GM18511 (cell line): ENCODE data around the gene IL1RL2.

Experiments
- ATAC-seq: cut with Tn5 transposase; IDR thresholded peaks from one replicate; pipeline ENCODE4 v1.9.1; 2021; ENCODE audit warnings: mild to moderate bottlenecking, moderate library complexity; ENCODE audit not compliant: unreplicated experiment

IL1RL2 gene

DNA sequence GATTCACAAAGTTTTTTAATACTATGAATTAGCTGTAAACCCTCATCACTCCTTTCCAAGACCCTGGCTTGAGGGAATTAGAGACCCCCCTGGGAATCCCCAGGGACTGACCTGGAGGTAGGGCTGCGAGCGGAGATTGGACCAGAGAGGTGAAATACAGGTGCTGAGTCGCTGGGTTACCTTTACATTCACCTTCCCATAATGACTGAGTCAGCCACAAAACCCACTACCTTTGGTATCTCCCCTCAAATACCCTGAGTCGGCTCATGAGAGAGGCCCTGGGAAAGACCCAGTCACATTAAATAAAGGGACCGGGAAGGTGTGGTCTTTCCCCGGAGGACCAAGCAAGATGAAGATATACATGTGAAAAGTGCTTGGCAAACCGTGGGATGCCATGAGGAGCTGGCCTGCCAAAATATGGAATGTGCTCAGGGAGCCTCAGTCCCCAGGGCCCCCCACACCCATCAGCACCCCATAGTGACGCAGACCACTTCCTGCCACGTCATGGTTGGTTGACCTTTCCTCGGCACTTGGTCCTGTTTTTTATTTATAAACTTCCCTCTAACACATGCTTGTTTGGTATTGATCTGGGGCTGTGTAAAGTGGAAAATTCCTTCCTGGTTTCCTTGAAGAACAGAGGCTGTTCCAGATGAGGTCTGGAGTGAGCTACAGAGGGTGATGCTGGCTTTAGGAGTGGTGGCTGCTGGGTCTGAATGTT is 51.4 kb downstream of the IL1RL2 start:
- no peak for ATAC-seq

DNA sequence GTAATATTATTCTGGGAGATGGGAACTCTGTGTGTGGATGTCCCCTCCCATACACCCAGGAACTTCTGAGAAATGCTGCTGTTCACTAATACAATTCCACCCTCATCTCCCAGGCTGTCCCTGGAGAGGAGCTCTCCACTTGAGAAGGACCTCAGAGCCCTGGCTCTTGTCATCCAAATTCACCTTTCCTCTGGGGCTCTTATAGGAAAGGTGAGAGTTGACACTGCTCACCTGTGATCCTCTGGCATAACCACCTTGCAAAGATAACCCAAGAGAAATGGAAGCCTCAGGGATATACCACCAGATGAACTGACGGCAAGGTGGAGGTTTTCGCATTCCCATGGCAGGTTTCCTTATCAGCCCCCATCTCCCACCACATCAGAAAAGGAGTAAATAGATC is 52.0 kb downstream of the IL1RL2 start:
- no peak for ATAC-seq

DNA sequence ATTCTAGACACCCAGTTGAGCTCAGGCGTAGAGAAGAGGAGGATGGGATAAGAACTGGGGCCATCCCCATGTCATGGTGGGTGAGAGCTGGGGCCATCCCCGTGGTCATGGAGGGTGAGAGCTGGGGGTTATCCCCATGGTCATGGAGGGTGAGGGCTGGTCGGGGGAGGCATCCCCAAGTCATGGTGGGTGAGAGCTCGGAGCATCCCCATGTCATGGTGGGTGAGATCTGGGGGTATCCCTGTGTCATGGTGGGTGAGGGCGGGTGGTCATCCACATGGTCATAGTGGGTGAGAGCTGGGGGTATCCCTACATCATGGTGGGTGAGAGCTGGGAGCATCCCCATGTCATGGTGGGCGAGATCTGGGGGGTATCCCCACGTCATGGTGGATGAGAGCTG is 52.5 kb downstream of the IL1RL2 start:
- ATAC-seq = no peak

DNA sequence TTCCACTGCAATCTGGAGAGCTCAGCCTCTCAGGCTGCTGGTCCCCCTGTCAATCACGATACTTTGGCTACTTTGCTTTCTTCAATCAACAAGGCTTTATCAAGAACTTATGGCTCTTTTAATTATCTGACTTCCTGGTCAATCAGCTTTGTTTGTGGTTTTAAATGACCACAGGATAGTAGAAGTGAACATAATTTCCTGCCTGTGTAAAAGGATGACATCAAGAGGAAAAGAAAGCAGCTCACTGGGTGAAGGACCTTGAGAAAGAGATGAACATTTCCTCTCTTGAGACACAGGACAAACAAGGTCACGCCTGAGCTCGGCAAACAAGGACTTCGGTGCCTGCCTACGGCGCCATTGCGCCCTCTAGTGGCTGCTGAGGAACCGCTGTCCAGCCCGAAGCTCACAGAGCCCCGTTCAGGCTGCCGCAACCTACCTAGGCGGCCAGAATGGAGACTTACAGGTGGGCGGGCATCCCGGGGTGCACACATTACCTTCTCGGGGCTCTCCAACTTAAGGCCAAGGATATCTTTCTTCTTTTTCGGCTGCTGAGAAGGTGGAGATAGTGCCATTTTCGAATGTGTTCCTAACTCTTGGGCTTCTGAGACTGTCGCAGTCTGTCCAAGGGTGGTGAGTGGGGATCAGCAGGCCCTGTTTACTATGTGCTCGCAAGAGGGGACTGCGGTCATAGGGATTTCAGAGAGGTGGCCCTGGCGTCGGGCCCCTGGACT is 54.0 kb downstream of the IL1RL2 start:
- peak; percentile 93 for ATAC-seq

DNA sequence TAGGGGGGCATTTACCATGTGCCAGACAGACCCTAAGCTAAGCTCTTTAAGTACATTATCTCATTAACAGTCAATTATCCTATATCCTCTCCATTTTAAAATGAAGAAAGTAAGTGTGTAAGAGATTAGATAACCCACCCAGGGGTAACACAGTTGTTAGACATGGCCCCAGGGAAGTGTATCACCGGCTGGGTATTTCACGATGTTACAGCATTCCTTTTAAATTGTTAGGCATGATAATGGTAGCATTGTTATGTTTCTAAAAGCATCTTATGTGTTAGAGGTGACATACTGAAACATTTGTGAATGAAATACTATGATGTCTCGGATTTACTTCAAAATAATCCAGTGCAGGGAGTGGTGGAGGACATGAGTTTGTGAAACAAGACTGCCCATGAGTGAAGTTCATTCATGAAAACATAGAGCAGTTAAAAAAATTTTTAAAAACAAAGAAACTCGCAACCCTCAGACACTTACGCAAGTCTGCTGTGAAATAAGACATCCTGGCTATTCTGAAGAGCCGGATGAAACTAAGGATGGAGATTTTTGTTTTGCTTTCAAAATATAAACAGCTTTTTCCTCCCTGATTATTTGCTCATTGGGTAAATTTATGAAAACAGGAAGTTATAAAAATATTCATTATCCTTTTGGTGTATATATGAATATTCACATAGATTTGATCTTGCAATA is 54.9 kb downstream of the IL1RL2 start:
- no peak for ATAC-seq

DNA sequence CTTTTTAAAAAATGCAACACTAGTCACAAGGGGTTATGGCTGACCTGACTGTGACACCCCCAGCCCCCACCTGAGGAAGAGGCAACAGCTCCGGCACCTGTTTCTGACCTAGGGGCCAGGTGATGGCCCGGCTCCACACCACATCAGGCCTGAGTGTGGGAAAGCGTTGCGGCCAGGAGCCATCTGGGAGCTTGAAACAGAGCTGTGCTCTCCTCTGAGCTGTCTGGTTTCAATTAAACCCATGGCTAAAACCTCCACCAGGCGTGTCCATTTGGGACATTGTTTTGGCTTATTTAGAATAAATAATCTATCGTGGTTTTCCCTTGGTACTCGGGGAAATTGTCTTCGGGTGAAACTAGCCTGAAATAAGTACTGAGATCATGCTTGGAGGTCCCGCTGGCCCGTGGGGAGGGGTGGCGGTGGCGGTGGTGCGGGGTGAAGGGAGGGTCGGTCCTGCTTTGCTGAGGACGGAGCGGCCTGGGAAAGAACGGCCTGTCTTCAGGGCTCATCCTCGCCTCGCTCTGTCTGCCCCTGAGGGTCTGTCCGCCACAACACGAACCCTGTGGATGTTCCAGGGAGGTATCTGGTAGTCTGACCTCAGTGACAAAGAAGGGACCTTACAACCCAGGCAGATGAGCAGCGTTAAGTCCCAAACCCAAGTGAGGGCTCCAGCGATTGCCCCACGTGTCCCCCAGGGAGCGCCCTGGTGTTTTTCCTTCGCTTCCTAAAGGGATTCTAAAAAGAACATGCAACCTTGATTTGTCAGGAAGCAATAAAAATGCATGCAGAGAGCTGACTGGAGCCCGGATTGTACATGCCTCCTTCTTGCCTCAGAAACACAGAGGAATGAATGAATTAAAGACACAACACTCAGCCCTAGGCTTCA is 58.7 kb downstream of the IL1RL2 start:
- ATAC-seq = no peak

DNA sequence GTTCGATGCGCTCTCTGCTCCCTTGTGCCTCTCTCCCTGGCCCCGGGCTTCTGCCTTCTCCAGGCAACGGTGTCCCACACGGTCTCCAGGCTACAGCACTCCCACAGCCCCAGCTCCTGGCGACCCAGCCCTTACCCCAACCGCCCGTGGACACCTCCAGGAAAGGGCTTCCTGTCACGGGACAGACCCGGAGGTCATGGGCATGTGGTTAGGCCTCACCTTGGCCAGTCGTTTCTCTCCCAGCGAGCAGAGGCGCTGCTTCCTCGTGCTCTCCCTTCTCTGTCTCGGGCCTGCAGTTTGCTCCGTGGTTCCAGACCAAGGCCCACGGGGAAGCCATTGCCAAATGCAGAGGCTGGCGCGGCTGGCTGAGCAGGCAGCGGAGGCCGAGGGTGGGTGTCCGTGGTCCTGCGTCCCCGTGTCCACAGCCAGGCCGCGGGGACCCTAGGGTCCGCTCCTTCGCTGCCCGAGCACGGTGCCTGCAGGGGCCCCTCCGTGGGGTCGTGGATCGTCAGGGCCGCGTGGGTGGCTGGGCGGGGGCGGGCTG is 63.5 kb downstream of the IL1RL2 start:
- ATAC-seq = no peak

DNA sequence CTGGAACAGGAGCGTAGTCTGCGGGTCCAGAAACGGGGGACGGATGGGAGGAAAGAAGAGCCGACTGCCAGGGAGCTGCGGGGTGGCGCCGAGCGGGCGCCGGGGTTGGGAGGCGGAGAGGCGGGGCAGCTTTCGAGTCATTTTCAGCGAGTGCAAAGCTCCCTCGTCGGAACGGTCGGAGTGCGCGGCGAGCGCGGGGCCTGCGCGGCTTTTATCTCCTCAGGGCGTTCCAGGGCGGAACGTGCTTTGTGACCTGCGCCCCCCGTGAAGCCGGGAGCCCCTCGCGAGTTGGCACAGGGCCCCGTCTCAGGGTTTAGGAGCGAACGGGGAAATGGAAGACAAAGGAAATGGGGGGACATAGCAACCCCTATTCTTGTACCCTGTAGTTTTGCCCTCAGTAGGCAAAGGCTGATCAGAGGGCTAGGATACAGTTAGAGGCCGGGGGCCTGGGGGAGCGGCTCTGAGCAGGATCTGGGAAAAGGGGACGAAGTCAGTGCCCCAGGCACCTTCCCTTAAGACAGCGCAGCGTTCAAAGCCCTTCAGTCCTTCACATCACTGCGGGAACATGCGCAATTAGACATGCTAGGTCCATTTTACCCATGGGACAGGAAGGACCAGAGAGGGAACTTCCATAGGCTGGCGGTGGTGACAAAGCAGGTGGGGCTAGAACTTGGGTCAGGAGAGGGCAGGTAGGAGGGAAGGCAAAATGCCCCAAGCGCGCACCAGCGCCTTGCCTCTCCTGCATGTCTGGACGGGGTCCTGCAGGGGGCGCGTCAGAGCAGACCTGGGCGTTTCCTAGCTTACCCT is 64.4 kb downstream of the IL1RL2 start:
- peak; percentile 83 for ATAC-seq

DNA sequence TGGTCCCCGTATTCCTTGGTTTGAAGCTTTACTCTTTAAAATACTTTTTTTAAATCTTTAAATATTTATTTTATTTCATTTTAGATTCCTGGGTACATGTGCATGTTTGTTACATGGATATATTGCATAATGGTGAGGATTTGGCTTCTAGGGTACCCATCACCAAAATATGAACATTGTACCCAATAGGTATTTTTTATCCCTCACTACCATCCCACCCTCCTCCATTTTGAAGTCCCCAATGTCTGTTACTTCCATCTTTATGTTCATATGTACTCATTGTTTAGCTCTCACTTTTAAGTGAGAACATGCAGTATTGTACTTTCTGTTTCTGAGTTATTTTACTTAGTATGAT is 65.0 kb downstream of the IL1RL2 start:
- no peak for ATAC-seq

DNA sequence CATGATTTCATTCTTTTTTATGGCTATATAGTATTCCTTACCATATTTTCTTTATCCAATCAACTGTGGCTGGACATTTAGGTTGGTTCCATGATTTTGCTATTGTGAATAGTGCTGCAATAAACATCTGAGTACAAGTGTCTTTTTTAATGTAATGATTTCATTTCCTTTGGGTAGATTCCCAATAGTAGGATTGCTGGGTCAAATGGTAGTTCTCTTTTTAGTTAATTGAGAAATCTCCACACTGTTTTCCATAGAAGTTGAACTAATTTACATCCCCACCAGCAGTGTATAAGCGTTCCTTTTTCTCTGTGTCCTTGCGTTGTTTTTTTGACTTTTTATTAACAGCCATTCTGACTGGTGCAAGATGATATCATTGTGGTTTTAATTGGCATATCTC is 65.4 kb downstream of the IL1RL2 start:
- ATAC-seq = no peak

DNA sequence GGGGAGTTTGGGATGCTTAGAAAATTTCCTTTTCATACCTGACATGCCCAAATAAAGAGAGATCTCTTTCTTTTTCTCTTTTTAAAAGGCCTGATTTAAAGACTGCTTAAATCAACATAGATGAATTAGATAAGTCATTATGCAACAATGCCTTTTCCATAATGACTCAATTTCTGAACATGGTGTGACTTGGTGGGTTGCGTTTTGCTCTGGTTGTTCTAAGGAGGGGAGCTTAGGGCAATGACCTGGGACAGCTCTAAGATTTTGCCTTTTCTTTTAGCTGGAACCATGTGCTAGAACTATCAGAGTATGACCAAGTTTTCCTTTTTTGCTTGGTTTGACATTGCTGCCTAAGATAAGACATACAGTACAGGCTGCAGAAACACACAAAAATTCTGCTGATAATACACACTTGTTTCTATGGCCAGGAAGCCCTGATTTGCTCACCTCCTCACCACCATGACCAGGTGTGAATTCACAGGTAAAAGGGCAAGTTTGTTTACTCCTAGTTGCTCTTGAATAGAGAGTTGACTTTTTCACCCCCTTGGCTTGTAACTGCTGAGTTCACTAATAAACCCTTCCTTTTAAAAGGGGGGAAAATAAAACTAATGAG is 66.4 kb downstream of the IL1RL2 start:
- ATAC-seq = no peak

DNA sequence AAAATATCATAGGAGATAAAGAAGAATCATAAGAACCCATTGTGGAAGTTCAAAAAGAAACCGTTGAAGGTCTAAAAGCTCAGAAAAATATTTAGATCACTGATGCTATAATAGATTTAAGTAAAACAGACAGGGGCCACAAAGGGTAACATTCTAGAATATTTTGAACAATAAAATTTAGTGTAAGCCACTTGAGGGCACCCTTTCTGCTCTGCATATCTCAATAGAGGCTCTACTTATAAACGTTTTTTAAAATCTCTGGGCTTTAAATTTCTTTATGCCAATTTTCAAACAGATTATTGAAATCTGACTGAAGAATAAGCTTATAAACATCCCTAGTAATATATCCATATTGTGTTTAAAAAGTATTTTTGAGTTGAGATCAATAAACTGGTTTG is 66.9 kb downstream of the IL1RL2 start:
- no peak for ATAC-seq

DNA sequence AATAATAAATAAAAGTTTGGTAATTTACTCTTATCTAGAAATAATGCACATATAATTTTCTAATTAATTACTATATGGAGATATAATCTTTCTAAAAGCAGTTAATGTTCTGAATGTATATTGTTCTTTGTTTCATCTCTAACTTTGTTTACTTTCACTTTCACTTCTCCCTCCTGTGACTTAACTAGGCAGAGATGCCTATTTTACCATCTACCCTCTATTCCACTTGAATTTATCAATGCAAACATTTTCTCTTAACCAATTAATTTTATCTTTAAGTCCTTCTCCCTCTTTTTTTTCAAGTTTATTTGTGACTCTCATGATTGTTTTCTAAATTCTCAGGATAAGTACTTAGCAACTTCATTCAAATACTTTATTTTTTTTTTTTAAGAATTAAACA is 69.5 kb downstream of the IL1RL2 start:
- no peak for ATAC-seq

DNA sequence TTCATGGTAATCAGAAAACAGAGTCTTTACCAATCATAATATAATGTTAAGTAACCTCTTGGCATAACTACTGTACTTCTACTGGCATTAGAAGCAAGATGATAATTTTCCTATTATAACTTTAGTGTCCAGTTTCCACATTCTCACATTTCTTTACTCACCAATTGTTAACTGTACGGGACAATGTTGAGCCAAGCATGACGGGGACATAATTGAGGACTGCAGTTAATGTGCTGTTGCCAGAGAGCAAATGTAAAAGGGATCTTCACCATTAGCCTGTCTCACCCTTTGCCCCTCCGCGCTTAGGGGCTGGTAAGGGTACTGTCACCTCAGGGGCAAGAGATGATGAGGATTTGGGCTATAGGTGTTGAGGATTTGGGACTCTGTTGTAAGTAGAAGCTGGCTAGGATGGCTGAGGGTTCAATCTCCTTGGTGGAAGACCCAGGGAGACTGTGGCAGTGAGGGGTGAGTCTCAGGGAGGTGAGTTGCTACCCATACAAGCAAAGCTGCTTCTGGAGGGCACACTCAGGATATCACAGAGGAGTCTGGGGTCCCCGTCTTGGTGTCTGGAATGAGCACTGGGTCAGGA is 70.1 kb downstream of the IL1RL2 start:
- no peak for ATAC-seq

DNA sequence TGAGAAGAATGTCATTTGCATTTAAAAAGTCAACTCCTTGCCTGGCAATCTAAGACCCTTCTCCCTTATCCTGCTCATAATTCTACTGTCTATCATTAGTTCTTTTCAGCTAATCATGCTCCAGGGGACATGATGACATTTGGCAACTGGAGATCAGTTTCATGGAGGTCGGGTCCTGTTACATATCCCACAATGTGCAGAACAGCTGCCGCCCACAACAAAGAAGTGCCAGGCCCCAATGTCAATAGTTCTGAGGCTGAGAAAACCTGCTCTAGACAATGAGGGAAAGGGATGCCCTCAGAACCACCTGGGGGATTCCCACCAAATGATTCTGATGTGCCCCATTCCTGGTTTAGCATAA is 71.2 kb downstream of the IL1RL2 start:
- no peak for ATAC-seq

DNA sequence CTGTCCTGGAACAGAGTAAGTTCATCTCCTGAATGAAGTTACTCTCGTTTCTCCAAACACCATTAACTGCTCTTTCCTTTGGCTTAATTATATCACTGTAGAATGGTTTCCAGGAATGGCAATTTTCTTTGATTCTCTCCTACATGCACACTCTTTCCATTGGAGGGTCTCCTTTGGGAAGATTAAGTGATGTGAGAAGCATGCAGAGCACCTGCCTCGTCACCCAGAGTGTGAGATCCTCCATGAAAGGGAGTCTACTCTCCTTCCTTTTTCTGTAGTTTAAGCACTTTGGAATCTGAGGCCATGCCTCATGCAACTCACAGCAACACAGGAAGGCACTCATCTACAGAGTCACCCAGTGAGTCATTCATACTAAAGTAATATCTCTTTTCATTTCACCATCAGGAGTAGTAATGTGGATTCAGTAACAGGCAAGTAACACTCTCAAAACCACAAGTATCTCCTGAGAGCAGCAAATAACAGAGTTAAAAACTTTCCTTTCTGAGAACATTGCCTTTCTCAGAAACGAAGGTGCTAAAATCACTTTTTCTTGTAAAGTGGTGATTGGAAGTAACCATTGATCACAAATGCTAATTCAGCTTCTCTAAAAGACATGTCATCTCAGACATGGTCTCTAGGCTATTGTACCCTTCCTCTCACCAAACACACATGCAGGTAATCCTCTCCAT is 71.7 kb downstream of the IL1RL2 start:
- no peak for ATAC-seq

DNA sequence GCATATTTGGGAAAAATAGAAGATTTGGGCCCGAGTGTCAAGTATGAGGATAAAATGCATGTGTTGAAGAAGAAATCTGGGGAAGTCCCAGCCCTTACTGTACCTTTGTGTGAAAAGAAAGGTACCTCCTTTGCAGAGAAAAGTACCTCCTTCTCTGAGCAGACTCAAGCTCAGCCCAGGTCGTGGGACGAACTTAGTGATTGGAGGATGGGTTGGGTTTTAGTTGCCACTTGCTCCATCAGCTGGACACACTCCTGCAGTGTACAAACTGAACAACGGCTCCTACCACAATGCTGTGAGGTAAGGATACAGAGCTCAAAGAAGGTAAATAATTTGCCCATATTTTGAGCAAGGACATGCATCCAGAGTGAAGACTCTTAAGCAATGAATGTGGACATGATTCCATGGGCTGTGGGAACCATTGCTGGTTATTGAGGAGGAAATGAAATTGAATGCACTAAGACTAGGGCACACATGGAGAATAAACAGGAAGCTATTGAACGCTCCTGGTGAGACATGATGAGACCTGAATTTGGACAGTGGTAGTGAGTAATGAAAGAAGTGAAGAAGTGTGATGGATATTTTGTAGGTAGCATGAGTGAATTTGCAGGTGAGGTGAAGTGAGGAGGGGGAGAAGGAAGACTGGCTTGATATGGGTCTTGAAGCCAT is 74.8 kb downstream of the IL1RL2 start:
- ATAC-seq = no peak
